Type B pancreatic cell (in vitro differentiated cells): ENCODE measurements around the gene TMTC3. TPM values are rescaled to one million over a fixed set of nuclear protein-coding genes. Genes with fewer than 3 reads are reported as not detected.

ENCODE experiments used
- DNase-seq: peaks from one replicate; pipeline ENCODE4 v3.0.0; 2021; ENCODE audit warnings: mixed read lengths; ENCODE audit not compliant: unreplicated experiment; ENCODE audit errors: extremely low spot score
- H3K27ac Mint-ChIP-seq: 2 replicates; pipeline ENCODE4 v1.8.0; 2021; ENCODE audit warnings: mild to moderate bottlenecking, mixed read lengths
- H3K27me3 Mint-ChIP-seq: 2 replicates; pipeline ENCODE4 v1.8.0; 2021; ENCODE audit warnings: mixed read lengths
- H3K36me3 Mint-ChIP-seq: 2 replicates; pipeline ENCODE4 v1.8.0; 2021; ENCODE audit warnings: mixed read lengths
- H3K4me1 Mint-ChIP-seq: one replicate; pipeline ENCODE4 v1.8.0; 2021; ENCODE audit warnings: mixed read lengths; ENCODE audit not compliant: unreplicated experiment
- H3K4me3 Mint-ChIP-seq: 2 replicates; pipeline ENCODE4 v1.8.0; 2021; ENCODE audit warnings: mild to moderate bottlenecking, mixed read lengths
- H3K9me3 Mint-ChIP-seq: 2 replicates; pipeline ENCODE4 v1.8.0; 2021; ENCODE audit warnings: mixed read lengths
- total RNA-seq: library from RNA; stranded (reverse); gene quantifications from 2 replicates; pipeline ENCODE4 v1.2.1, GENCODE V29; 2021; ENCODE audit warnings: low replicate concordance
- TF ChIP-seq, protein P1 (sequence below): fragments of 200-600 bp; sonication (generic); conservative IDR thresholded peaks from 2 replicates; pipeline ENCODE4 v1.5.0; 2021; ENCODE audit warnings: antibody characterized with exemption, mild to moderate bottlenecking

TMTC3 gene
- total RNA-seq, 1 donor from 2014 or later: 34.1 TPM

- H3K4me1 Mint-ChIP-seq: no peaks in the 10 kb centered on the region
- TF ChIP-seq, protein P1, sequence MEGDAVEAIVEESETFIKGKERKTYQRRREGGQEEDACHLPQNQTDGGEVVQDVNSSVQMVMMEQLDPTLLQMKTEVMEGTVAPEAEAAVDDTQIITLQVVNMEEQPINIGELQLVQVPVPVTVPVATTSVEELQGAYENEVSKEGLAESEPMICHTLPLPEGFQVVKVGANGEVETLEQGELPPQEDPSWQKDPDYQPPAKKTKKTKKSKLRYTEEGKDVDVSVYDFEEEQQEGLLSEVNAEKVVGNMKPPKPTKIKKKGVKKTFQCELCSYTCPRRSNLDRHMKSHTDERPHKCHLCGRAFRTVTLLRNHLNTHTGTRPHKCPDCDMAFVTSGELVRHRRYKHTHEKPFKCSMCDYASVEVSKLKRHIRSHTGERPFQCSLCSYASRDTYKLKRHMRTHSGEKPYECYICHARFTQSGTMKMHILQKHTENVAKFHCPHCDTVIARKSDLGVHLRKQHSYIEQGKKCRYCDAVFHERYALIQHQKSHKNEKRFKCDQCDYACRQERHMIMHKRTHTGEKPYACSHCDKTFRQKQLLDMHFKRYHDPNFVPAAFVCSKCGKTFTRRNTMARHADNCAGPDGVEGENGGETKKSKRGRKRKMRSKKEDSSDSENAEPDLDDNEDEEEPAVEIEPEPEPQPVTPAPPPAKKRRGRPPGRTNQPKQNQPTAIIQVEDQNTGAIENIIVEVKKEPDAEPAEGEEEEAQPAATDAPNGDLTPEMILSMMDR: no peak
- no peak overlapping the region for H3K4me3 Mint-ChIP-seq
- no peaks in the 10 kb centered on the region for H3K27me3 Mint-ChIP-seq
- H3K36me3 Mint-ChIP-seq: no peaks in the 10 kb centered on the region
- no peak overlapping the region for H3K27ac Mint-ChIP-seq
- no peak for DNase-seq
- H3K9me3 Mint-ChIP-seq: no peaks in the 10 kb centered on the region
Observed at GRCh38 chr12:88228720-88229119, 86.6 kb downstream of the TMTC3 start.

- H3K4me1 Mint-ChIP-seq: no peaks in the 10 kb centered on the region
- H3K27ac Mint-ChIP-seq: no peak overlapping the region
- no peak overlapping the region for H3K4me3 Mint-ChIP-seq
- no peaks in the 10 kb centered on the region for H3K9me3 Mint-ChIP-seq
- TF ChIP-seq, protein P1: no peak
- no peak for DNase-seq
- no peaks in the 10 kb centered on the region for H3K27me3 Mint-ChIP-seq
- no peaks in the 10 kb centered on the region for H3K36me3 Mint-ChIP-seq
Observed at GRCh38 chr12:88230271-88230670, 88.2 kb downstream of the TMTC3 start.

- Mint-ChIP-seq H3K9me3 (no peaks in the 10 kb centered on the region), H3K27me3 (no peaks in the 10 kb centered on the region), H3K27ac (no peak overlapping the region), H3K4me3 (no peak overlapping the region), H3K4me1 (no peaks in the 10 kb centered on the region), H3K36me3 (no peaks in the 10 kb centered on the region)
- DNase-seq: no peak
- TF ChIP-seq, protein P1: no peak
Observed at GRCh38 chr12:88235183-88235833, 93.2 kb downstream of the TMTC3 start.

DNA sequence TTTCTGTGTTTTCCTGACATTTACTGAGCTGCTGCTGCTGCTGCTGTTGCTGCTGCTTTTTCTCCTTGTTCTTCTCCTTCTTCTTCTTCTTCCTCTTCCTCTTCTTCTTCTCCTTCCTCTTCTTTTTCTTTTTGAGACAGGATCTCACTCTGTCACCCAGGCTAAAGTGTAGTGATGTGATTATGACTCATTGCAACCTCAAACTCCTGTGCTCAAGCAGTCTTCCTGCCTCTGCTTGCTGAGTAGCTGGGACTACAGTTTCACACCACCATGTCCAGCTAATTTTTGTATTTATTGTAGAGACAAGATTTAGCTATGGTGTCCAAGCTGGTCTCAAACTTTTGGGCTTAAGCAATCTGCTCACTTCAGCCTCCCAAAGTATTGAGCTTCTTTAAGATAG, 95.8 kb downstream of the TMTC3 start:
- Mint-ChIP-seq H3K9me3 (peaks cover 5% of the 10 kb centered on the region), H3K4me3 (no peak overlapping the region), H3K27me3 (no peaks in the 10 kb centered on the region), H3K36me3 (no peaks in the 10 kb centered on the region), H3K4me1 (no peaks in the 10 kb centered on the region), H3K27ac (no peak overlapping the region)
- DNase-seq: no peak
- TF ChIP-seq, protein P1: no peak

GRCh38 chr12:88238406-88238805, 96.3 kb downstream of the TMTC3 start:
- H3K27ac Mint-ChIP-seq: no peak overlapping the region
- H3K27me3 Mint-ChIP-seq: no peaks in the 10 kb centered on the region
- TF ChIP-seq, protein P1: no peak
- H3K4me3 Mint-ChIP-seq: no peak overlapping the region
- H3K9me3 Mint-ChIP-seq: peaks cover 5% of the 10 kb centered on the region
- no peaks in the 10 kb centered on the region for H3K36me3 Mint-ChIP-seq
- H3K4me1 Mint-ChIP-seq: no peaks in the 10 kb centered on the region
- no peak for DNase-seq
